Activated gamma-delta T cell (primary cell): ENCODE measurements around the gene KTN1.

ENCODE experiments used
- DNase-seq: peaks from one replicate; lab custom pipeline; 2025; lab: John Stamatoyannopoulos, UW

KTN1 gene

DNA sequence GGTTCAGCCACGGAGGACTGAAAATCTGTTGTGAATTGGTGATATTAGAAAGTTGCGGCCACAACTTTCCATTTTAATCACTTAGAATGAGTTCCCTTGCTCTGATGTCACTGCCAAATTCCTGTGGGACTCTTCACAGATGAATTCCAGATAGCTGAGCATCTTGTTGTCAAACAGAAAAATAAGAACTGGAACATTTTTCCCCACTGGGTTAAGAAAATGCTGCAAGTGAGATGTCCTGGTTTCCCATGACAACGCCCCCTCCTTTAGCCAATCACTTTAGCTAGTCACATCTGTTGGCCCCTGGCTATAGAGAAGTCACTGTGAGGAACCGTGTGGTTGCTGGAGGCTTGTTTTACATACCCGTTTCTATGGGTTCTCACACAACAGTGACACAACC, 135.9 kb downstream of the KTN1 start:
- no peak for DNase-seq

DNA sequence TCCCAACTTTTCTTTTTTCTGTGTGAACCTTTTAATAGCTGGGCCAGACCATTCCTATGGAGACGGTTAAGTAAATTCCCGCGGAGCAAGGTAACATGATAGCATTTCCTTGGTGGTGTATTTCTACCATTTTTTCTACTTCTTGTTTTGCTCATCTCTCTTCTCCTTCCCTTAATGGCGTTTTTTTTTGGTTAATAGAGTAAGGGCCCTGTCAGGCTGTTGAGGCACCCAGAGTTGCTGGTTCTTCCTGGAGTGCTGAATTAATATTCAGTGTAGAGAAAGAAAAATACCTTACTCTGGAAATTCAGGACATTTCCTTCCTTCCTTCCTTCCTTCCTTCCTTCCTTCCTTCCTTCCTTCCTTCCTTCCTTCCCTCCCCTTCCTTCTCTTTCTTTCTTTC, 137.6 kb downstream of the KTN1 start:
- DNase-seq: no peak

DNA sequence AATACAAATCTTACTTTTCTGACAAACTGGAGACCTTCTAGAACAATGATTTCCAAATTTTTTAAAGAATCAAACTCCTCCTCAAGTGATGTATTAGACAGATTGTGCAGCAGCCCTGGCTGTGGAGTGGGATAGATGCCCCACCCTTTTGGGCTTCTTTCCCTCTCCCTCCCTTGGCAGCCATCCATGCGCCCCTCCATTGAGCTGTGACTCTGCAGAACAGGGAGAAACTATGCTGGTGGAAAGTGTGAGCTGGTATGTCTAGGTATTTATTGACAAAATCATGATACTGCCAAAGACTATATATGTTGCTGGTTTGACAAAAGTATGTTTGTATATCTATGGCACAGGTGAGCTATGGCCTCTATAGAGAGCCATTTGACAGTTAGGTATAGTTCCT, 138.5 kb downstream of the KTN1 start:
- no peak for DNase-seq

DNA sequence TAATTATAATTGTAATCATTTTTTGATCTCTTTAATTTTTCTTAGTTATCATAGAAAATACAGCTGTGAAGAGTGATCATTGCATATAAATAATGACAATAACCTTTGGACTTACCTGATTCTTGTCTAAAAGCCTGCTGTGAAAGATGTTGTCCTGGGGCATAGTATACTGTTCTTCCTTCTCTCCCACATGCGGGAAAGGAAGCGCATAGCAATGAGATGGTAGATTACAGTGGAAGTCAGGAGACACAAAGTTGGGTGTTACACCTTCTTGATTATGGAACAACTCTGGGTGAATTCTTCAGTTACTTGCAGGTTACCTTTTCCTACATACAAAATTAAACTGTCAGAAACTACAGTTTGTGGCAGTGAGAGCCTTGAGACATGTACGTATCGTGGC, 140.8 kb downstream of the KTN1 start:
- no peak for DNase-seq

DNA sequence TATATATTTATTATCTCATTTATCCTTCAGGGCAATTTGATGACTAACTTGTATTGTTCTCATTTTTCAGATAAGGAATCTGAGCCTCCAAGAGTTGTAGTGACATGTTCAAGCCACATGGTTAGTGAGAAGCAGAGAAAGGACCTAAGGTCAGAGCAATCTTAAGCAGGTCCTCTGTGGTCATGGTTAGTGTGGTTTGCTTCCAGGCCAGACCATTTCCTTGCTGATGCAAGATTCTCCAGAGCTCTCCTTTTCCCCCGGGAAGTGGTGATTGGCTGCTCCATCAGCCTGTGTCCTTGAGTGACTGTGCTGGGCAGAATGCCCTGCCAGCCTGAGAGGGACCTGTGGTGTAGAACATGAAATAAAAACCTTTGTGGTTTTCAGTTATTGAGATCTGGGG, 141.3 kb downstream of the KTN1 start:
- no peak for DNase-seq

DNA sequence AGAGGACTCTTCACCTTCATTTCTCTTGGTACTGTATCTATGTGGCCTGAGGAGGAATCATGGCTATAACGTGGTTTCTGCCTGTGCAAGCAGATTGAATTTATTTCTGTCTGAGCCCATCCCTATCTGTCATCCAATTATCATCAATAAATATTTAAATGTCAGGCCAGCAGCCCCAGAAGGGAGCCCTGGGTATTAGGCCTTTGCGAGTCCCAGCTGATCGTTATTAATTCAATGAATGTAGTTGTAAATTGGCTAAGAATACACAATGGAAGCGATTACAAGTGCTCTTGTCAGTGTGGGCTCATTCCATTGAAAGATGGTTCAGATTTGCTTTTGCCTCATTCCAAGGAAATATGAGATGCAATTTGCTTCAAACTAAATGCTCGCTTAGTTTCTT, 142.0 kb downstream of the KTN1 start:
- no peak for DNase-seq

DNA sequence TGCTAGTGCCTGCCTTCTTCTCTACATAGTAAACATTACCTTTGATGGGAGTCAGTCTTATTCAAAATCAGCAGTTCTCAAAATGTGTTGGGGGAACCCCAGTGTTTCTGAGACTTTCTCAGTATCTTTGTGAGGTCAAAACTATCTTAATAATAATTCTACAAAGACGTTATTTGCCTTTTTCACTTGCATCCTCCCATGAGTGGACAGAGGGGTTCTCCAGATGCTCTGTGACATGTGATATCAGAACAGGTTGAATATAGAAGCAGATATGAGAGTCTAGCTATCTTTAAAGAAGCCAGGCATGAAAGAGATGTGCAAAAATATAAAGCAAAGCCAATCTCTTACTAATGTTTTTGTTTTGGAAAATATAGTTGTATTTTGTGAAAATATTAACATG, 144.7 kb downstream of the KTN1 start:
- DNase-seq: no peak

DNA sequence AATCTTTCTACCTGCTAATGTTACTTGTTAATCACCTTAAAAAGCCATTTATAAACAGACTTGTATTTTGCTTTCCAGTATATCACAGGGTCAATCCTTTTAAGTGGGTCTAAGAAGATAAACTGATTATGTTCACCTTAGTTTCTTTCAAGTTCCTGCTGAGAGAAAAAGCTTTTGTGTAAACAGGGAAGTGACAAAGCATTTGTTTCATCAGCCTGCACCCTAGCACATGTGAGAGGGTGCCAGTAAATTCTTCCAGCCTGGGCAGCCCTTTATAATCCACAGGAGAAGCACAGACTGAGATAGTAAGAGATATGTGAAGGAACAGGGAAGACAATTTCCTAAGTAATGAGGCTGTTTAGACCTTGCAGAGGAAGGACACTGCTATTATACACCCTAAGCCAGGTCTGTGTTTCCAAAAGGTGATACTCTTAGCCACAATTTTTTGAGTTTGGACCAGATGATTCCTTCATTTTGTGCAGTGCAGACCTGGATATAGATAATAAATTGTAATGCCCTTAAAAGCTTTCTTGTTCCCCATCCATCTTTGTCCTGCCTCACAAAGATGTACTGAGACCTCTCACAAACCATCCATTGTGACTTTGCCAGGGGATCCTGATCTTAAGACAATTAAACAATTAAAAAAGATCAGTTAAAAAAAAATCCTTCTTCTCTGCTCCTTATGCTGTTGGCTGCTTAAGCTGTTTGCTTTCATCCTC, 150.7 kb downstream of the KTN1 start:
- DNase-seq: no peak

DNA sequence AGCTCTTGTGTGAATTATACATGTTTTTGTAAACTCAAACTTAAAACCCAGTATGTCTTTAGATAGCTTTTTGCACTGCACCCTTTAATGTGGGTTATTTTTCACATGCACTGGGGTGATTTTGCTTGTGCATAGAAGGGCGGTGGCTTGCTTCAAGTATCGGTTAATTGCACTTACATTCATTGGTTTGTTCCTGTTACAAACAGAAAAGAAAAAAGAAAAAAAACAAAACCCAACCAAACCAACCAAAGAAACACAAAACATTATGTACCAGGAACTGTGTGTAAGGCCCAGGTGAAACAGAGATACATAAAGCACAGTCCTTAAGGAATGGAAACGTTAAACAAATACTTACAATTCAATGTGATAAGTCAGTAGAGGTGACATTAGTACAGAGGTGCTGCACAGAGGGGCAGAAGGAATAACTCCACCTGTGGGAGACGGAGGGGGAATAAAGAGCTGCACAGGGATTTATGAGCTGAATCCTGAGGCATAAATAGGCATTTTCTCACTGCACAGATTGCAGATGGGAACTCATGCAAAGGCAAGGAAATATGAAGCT, 151.4 kb downstream of the KTN1 start:
- DNase-seq: no peak

DNA sequence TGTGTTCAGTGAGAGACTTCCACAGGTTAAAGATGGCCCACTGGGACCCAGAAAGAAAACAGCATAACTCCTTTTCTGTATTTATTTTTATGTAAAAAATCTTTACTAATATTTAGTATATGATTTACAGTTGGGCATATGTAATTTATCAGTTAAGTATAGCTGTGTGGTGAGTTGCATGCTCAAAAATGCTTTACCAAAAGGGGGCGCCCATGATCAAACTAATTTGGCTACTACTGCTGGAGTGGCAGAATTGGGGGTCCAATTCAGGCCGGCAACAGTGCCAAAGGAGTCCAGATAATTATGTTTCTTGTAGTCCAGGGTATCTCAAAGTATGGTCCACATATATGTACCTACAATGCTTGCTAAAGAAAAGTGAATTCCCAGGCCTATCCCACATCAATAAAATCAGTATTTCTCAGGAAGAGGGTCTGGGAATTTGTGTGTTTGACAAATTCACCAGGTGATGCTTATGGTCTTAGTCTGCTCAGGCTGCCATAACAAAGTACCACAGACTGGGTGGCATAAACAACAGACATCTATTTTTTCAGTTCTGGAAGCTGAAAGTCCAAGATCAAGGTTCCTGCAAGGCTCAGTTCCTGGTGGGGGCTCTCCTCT, 152.0 kb downstream of the KTN1 start:
- no peak for DNase-seq

DNA sequence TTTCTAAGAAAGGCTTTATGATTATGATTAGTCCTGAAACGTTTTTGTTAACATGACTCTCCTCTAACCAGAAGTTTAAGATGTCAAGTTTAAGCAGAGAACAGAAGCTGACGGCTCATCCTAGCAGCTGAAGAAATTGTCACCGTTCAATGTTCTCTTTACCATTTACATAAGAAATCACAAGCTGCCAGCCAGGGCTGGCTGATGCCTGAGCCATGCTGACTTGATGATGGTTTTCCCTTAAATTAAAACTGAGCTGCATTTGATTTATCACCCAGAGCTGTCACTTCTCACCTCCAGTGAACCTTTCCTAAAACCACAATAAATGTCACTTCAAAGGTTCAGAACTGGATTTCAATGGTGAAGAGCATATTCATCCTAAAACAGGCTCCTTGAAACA, 153.6 kb downstream of the KTN1 start:
- no peak for DNase-seq
